ENCODE results near the gene NEK2.
"Not testable (repeated sequence)": the region's sequence is repeated elsewhere in the genome, so short reads cannot be mapped to it uniquely, and the experiment has no call there.

The NEK2 gene

DNA sequence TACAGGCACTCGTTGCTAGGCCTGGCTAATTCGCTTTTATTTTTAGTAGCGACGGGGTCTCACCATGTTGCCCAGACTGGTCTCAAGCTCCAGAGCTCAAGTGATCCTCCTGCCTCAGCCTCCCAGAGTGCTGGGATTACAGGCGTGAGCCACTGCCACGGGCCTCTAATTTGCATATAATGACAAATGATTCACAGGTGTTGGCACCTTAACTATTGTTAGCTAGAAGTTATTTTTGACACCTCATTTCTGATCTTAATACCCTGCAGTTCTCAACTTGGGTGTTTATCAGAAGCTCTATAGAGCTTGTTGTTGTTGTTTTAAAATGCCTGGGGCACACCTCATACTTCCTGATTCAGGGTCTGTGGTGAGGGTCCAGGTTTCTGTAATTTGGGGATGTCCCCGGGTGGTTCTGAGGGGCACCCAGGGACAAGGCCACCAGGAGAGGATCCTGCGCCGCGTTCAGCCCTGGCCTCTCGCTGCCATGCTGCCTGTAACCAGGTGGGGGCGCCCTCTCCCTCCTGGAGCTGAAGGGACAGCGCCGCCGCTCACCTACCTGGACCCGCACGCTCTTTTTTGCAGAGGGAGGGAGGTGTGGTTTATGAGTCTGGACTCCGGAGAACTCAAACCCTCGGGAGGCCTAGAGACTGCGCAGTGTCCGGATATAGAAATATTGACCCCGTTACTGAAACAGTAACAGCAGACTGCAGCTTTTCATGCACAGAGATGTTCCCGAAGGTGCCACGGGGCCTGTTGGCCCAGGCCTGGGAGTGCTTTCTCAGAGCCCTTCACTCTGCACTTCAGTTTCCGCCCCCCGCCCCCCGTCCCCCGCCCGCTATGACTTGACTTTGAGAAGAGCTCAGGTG lies 23.0 kb upstream of the NEK2 start:
- H3K4me3 ChIP-seq (ENCODE audit: low read depth, low read length), result peak overlapping the region; percentile 18
- no peak for DNase-seq (ENCODE audit: low read depth)

DNA sequence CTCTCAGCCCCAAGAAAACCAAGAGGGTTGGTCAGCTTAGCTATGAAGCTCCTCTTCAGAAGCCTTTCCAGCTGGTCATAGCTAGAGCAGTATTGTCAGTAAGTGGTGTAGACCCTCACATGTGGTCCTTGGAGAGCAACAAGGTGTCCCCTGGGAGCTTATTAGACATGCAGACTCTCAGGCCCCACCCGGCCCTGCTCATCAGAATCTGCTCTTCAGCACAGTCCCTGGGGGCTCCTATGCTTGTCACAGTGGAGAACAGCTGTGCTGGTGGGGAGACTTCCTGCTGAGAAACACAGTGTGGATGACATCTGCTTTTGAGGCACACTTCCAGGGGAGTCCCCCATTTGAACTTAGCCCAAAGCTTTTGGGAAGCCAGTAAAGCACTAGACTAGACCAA lies 21.9 kb upstream of the NEK2 start:
- DNase-seq (ENCODE audit: low read depth), result no peak
- no peak overlapping the region for H3K4me3 ChIP-seq (ENCODE audit: low read depth, low read length)

DNA sequence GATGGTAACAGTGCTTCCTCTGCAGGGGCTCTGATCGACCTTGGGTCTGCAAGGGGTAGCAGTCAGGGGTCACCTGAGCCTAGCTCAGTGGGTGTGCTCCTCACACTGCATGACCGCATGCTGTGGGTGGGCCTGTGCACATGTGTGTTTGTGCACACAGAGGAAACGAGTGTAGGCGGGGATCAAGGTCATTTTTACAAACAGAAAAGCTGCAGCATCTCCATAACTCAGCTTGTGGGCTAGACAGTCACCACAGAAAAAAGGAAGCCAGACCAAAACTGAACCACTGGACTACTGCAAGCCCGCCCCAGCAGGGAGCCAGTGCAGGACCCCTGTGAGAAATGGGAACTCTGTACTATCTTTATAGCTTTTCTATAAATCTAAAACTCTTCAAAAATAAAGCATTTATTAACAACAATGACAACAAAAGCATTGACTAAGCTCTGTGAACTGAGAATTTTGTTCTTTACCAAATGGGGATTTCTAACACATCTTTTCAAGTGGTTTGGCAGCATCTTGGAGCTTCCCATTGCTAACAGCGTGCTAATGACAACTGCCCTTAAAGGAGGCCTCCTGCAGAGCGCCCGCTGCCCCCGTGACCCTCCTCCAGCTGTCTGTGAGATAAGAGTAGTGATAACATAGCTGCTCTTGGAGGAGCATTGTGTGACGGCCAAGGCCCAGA lies 19.9 kb upstream of the NEK2 start:
- no peak for DNase-seq (ENCODE audit: low read depth)
- no peak overlapping the region for H3K4me3 ChIP-seq (ENCODE audit: low read depth, low read length)

DNA sequence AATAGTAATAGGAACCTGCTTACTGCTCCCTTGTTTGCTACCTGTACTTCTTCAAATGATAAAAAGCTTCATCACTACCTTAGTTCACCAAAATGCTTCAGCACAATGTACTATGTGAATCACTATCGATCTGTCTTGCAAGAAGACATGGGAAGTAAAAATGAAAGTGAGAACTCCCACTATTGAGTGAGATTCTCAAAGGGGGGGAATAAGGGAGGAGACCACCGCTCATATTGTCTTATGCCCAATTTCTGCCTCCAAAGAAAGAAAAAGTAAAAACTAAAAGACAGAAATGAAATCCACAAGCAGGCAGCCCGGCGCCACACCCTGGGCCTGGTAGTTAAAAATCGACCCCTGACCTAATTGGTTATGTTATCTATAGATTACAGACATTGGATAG lies 18.5 kb upstream of the NEK2 start:
- DNase-seq (ENCODE audit: low read depth); H3K4me3 ChIP-seq (ENCODE audit: low read depth, low read length): not testable (repeated sequence)

DNA sequence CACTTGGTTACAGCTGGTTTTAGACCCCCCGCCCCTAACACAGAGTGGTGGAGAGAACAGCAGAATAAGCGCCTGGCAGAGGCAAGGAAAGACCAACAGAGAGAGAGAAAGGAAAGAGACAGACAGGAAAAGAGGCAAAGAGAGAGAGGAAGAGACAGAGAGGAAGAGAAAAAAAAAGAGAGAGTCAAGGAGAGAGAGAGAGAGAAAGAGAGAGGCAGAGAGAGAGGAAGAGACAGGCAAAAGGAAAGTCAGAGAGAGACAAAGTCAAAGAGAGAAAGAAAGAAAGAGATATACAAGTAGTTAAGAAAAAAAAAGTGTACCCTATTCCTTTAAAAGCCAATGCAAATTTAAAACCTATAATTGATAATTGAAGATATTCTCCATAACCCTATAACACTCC lies 13.0 kb upstream of the NEK2 start:
- no peak overlapping the region for H3K4me3 ChIP-seq (ENCODE audit: low read depth, low read length)
- DNase-seq (ENCODE audit: low read depth), result no peak

DNA sequence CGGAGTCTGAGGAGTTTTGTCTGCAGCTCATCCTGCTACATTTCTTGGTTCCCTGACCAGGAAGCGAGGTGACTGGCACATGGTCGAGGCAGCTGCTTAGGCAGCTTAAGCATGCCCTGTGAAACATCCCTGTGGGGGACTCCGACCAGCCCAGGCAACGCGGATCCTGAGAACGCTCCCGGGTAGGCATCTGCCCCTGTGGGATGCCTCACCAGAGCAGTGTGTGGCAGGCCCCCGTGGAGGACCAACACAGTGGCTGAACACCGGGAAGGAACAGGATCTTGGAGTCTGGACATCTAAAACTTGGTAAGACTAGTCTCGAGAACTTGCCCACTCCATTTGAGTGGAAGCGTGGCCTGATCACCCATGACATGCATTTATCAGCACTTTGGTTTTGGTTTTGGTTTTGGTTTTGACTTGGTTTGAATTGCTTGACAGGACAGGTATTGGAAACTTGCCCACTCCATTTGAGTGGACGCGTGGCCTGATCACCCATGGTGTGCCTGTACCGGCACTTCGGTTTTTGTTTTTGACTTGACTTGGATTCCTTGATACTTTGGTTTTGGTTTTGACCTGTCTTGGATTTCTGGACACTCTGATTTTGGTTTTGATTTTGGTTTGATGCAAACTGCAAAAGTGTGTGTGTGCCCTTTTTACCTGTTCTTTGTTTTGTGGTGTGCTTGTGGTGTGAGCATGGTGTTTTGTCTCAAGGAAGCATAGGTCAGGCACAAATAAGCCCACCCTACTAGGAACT lies 12.2 kb upstream of the NEK2 start:
- no peak for DNase-seq (ENCODE audit: low read depth)
- no peak overlapping the region for H3K4me3 ChIP-seq (ENCODE audit: low read depth, low read length)

DNA sequence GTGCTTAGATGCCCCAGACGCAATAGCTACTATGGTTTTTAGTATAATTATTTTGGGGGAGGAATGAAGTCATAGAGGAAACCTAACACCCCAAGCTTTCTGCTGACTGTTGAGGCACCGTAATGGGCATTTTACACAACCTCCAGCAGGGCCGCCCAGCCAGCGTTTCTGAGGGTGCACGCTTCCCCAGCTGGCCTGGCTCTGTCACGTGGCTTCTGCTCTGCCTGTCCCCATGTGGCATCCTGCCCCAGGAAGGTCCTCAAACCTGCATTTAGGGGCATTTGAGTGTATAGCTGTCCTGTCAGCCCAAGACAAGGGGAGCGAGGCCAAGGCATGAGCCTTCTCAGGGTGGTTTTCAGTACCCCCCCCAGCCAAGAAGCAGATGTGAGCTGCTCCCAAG lies 10.4 kb upstream of the NEK2 start:
- DNase-seq (ENCODE audit: low read depth), result no peak

DNA sequence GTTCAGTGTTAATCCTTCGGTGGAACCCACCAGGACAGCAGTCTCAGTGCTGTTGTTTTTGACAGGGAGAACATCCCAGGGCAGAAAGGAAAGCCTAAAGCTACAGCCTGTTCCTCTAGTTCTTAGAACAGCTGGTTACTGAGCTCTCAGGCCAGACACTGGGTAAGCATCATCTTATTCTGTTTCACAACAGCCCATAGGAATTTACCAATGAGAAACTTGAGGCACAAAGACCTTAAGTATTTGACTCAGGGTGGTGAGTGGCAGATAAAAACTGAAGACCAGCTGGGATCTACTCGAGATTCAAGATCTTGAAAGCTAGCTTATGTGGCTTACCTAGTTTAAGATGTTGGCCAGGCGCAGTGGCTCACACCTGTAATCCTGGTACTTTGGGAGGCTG lies 9.4 kb upstream of the NEK2 start:
- no peak for DNase-seq (ENCODE audit: low read depth)
- H3K4me3 ChIP-seq (ENCODE audit: low read depth, low read length), result no peak overlapping the region

More for the DNA sequence above, 10.4 kb upstream of the NEK2 start:
- H3K4me3 ChIP-seq (ENCODE audit: low read depth, low read length), result no peak overlapping the region

DNA sequence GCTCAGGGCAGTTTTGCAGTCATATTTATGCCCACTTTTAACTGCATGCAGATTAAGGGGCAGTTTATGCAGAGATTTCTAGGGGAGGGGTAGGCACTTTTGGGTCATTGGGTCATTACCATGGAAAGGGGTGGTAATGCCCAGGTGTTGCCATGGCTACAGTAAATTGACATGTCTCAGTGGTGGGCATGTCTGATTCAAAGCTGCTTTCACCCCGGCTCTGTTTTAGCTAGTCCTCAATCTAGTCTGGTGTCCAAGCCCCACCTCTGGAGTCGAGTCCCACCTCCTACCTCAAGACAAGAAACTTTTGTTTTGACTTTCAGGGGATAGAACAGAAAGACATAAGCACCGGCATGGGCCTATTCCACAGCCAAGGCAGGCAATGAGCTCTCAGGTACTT lies 8.9 kb upstream of the NEK2 start:
- H3K4me3 ChIP-seq (ENCODE audit: low read depth, low read length), result no peak overlapping the region
- DNase-seq (ENCODE audit: low read depth), result no peak

DNA sequence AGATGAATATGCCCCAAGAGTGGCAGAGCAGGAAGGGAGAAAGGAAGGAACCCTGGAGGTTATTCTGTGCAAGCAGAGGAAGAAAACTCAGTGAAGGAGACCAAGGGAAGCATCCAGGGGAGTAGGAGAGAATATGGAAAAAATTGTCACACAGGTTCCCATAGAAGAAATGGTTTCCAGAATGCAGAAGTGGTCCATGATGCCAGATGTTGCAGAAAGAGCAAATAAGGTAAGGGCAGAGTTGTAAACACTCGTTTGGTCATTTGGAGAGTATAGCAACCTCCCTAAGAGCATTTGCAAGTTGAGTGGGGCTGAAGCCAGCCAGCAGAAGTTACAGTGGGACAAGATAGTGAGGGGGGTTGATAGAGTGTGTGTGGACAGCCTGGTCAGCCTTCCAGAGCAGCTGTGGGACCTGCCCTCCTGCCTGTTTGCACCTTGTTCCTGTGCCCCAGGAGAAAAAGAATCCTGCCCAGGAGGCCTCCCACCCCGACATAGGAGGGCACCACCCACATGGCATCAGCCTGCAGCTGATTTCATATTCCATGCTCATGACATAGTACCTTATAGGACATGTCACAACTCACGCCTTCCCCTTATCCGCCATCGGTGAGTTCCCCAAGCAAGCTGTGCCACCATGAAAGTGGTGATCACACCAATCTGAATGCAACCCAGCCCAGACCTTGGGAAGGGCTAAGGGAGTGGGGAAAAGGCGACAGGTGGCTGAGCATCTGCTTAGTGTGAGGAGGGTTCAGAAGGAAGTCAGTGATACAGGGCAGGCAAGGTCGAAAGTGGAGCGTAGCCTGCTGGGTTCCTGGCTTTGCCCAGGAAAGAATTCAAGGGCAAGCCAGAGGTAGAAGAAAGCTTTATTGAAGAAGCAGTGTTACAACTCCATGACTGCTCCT lies 8.2 kb upstream of the NEK2 start:
- no peak overlapping the region for H3K4me3 ChIP-seq (ENCODE audit: low read depth, low read length)
- DNase-seq (ENCODE audit: low read depth), result no peak

DNA sequence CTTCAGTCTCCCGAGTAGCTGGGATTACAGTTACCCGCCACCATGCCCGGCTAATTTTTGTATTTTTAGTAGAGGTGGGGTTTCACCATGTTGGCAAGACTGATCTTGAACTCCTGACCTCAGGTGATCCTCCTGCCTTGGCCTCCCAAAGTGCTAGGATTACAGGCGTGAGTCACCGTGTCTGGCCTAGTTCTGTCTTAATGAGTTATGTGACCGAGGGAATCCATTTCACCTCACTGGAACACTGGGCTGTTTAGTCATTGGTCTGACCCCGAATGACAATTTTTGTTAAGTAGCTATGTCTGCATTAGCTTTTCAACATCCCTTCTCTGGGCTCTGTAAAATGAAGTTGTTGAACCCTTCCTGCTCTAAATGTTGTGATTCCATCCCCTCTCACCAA lies 6.8 kb upstream of the NEK2 start:
- not testable (repeated sequence) for DNase-seq (ENCODE audit: low read depth); H3K4me3 ChIP-seq (ENCODE audit: low read depth, low read length)

DNA sequence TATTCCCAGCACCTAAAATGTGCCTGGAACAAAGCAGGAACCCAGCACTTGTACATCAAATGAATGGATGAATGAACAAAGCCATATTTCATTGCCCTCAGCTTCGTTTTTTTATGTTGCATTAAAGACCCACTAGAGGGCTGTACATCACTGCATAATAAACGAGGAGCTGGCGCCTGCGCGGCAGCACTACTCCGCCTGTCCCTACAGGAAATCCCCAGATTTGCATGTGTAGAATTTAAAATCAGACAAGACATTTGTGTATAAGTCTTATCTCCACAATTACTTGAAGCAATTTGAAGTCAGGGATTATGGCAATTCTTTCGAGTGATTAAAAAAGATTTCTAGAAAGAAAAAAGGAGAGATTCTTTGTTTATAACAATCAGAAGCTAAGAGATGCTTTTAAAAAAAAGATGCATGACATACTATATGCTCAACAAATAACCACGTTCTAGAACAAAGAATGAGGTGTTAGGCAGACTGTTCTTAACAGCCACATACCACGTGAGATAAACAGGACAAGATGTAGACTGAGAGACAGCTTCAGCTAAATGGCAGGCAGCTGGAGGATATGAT lies 5.4 kb upstream of the NEK2 start:
- peak; percentile 63 for DNase-seq (ENCODE audit: low read depth)
- H3K4me3 ChIP-seq (ENCODE audit: low read depth, low read length), result no peak overlapping the region

DNA sequence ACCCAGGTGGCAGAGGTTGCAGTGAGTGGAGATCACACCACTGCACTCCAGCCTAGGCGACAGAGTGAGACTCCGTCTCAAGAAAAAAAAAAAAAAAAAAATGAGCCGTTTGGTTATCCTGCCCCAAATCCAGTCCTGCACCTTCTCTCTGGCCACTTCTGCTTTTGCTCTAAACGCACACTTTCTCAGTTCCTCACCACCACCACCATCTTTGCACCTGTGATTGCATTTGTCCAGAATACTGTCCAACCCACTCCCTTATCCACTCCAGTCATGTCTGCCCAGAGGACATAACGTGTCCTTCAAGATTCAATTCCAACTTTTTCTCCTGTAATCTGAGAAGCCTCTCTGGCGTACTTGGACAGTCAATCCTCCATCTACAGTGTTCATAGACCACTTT lies 2.2 kb upstream of the NEK2 start:
- H3K4me3 ChIP-seq (ENCODE audit: low read depth, low read length), result no peak overlapping the region

DNA sequence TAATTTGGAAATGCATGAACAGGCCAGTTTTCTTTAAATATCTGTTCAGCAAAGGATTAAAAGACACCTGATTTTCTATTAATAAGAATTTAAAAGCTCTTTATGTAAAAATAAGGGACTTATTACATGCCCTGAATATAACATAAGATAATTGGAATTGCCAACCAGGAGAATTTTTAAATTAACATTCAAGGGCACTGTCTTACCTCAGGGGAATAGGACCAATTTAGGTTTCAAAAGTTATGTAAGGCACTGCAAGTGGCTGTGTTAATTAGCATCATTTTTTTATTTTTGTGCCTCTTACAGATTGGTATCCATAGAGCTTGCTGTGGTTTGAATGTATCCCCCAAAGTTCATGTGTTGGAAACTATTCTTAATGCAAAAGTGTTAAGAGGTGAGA lies 1.3 kb upstream of the NEK2 start:
- no peak overlapping the region for H3K4me3 ChIP-seq (ENCODE audit: low read depth, low read length)
- no peak for DNase-seq (ENCODE audit: low read depth)

More for the DNA sequence above, 2.2 kb upstream of the NEK2 start:
- no peak for DNase-seq (ENCODE audit: low read depth)

DNA sequence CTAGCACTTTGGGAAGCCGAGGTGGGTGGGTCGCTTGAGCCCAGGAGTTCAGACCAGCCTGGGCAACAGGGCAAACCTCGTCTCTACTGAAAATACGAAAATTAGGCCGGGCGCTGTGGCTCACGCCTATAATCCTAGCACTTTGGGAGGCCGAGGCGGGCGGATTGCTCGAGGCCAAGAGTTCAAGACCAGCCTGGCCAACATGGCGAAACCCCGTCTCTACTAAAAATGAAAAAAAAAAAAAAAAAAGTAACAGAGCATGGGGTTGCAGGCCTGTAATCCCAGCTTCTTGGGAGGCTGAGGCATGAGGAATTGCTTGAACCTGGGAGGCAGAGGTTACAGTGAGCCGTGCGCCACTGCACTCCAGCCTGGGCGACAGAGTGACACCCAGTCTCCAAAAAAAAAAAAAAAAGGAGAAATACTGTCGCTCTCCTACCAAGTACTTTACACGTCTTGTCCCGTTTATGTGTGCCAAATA lies 724 bp upstream of the NEK2 start:
- peak overlapping the region; percentile 64 for H3K4me3 ChIP-seq (ENCODE audit: low read depth, low read length)
- DNase-seq (ENCODE audit: low read depth), result no peak

DNA sequence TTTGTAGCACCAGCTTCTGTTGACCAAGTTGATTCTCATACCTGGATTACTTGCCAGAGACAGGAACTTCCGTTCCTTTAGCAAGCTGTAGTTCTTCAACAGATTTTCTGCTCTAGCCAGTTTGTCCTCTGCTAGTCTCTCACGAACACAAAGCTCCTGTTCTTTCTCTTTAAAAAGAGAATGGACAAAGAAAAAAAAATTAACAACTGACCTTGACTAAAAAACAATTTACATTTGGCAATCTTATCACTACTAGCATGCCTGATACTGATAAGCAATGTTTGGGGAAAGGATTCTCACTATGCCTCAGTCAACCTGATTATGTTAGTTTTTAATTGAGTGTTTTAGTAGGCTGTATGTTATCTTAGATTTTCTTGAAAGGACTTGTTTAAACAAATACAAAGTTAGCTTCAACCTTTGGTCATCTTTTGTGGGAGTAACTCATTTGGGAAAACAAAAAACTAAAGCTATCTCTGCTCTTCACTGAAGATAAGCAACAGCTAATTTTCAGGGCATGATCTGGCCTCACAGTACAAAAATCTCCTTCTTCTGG lies 8.3 kb downstream of the NEK2 start:
- DNase-seq (ENCODE audit: low read depth), result no peak
- no peak overlapping the region for H3K4me3 ChIP-seq (ENCODE audit: low read depth, low read length)

DNA sequence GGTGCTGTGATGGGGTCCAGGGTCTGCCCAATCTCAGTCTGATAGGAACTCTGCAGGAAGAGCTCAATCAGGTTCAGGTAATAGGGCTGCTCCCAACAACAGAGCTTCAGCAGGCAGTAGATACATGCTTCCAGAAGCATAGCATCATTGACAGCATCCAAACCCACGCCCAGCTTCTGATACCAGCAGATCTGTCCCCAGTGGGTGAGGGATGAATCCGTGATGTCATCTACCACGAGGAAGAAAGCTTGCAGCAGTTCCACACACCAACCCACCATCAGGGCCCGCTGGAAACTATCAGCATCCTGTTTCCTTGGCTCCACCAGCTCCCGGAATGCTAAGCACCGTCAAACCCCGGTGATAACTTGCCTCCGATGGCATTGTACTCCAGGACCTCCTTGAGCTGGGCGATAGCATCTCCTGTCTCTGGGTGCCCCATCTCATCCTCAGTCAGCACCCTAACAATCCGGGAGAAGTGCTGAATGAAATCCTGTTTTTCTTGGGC lies 14.7 kb downstream of the NEK2 start:
- no peak overlapping the region for H3K4me3 ChIP-seq (ENCODE audit: low read depth, low read length)

DNA sequence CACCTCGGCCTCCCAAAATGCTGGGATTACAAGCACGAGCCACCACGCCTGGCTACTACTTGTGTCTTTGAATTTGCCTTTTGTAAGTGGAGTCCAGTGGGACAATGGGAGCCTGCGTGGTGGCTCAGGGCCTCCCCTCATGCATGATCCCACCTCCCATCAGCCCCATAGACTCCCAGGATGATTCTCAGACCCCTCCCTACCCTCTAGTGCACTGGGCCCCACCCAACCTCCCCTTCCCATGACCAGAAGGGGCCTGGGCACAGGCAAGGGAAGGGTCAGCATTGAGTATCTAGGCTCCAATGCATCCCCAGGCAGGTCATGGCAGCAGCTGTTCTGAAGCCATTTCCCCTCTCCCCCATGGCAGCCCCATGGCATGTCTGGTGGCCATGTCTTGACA lies 18.7 kb downstream of the NEK2 start:
- DNase-seq (ENCODE audit: low read depth), result no peak
- H3K4me3 ChIP-seq (ENCODE audit: low read depth, low read length), result no peak overlapping the region

More for the DNA sequence above, 14.7 kb downstream of the NEK2 start:
- no peak for DNase-seq (ENCODE audit: low read depth)
